A172 (cell line): ENCODE measurements around the gene INTS15. TPM values are rescaled to one million over a fixed set of nuclear protein-coding genes. Genes with fewer than 3 reads are reported as not detected.
A peak's percentile ranks its signal among the peaks of the same experiment; 100 is the strongest.
"Not testable (repeated sequence)": the region's sequence is repeated elsewhere in the genome, so short reads cannot be mapped to it uniquely, and the experiment has no call there.

Experiments
- DNase-seq: peaks from one replicate; pipeline ENCODE4 v3.0.0-alpha.2; 2015; ENCODE audit warnings: low spot score
- total RNA-seq: library from RNA; depleted of rRNA; stranded (reverse); fragments of >200 nt; shearing (Covaris generic); gene quantifications from 2 replicates; pipeline ENCODE4 v1.2.3, GENCODE V29; 2014

Gene INTS15
- total RNA-seq, 1 experiment from 2014 or later: 28.3 TPM

DNA sequence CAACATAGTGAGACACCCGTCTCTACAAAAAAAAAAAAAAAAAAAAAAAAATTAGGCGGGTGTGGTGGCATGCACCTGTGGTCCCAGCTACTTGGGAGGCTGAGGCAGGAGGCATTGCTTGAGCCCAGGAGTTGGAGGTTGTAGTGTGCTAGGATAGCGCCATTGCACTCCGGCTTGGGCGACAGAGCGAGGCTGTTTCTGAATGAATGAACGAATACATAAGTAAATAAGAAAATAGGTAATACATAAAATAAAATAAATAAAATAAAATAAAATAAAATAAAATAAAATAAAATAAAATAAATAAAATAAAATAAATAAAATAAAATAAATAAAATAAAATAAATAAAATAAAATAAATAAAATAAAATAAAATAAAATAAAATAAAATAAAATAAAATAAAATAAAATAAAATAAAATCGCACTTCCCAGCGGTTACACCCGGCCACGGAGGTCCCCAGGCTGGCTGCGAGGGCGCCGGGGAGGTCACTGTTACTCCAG is 12.9 kb upstream of the INTS15 start:
- DNase-seq: not testable (repeated sequence)

DNA sequence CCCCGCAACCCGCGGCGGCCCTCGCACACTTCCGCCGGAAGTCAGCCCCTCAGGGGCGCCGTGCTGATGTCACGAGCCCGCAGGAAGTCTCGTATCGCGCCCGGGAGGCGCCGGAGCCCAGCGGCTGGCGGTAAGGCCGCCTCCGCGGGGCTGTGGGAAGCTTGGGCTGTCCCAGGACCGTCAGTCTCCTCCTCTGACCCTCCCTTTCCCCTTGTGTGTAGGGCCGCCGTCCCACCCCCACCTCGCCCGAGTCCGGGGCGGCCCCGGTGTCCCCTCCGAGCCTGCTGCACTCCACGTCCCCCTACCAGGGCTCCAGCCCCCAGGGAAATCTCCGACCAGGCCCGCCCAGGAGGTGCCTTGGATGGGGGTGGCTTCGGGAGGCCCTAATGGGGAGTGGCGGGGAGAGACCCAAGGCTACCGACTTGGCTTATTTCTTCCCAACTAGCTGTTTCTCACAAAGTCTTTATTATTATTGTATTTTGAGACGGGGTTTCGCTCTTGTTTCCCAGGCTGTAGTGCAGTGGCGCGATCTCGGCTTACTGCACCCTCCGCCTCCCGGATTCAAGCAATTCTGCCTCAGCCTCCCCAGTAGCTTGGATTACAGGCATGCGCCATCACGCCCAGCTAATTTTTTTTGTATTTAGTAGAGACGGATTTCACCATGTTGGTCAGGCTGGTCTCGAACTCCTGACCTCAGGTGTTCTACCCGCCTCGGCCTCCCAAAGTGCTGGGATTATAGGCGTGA is 12.3 kb upstream of the INTS15 start, which contains the start of gene ZDHHC4:
Gene ZDHHC4, plus strand, starts transcription at position 86 of the 745 bp plus-strand sequence. CDS start 3,108 bp downstream, outside the sequence.
- DNase-seq: peak; percentile 84

DNA sequence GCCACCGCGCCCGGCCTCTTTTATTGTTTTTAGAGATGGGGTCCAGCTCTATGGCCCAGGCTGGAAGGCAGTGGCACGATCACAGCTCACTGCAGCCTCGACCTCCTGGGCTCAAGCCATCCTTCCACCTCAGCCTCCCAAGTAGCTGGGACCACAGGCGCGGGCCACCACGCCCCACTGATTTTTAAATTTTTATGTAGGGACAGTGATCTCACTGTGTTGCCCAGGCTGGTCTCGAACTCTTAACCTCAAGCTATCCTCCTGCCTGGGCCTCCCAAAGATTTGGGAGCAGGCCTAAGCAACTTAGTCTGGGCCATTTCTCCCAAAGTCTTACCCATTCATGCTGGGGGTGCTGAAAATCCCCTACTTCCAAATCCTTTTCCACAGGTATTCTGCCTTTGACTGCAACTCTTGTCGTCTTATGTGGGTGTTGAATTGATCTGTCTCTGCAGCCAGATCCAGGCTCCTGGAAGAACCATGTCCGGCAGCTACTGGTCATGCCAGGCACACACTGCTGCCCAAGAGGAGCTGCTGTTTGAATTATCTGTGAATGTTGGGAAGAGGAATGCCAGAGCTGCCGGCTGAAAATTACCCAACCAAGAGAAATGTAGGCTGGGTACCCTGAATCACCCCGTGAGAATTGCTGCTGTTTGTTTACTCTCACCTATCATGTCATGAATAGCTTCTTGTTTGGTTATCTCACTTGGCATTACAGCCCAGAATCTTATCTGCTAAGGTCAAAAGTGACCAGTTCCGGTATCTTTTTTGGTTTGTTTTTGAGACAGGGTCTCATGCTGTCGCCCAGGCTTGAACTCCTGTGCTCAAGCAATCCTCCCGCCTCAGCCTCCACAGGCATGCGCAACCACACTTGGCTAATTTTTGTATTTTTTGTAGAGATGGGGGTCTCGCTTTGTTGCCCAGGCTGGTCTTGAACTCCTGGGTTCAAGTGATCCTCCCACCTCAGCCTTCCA is 11.4 kb upstream of the INTS15 start:
- peak; percentile 41 for DNase-seq

DNA sequence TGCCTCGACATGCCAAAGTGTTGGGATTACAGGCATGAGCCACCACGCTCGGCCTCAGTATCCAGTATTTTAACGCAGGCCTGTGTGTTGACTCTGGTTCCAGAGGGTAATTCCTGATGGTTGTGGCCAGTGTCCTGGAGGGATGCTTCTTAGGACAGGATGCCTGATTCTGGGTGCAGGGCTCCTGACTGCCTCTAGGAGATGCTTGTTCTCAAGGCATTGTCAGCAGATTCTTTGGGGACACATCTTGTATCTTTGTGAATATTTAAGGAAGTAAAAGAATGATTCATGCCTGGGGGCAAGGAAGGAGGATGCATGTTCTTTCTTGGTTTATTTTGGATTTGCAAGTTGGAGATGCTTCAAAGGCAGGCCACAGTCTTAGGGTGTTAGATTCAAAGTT is 10.4 kb upstream of the INTS15 start:
- peak; percentile 51 for DNase-seq

DNA sequence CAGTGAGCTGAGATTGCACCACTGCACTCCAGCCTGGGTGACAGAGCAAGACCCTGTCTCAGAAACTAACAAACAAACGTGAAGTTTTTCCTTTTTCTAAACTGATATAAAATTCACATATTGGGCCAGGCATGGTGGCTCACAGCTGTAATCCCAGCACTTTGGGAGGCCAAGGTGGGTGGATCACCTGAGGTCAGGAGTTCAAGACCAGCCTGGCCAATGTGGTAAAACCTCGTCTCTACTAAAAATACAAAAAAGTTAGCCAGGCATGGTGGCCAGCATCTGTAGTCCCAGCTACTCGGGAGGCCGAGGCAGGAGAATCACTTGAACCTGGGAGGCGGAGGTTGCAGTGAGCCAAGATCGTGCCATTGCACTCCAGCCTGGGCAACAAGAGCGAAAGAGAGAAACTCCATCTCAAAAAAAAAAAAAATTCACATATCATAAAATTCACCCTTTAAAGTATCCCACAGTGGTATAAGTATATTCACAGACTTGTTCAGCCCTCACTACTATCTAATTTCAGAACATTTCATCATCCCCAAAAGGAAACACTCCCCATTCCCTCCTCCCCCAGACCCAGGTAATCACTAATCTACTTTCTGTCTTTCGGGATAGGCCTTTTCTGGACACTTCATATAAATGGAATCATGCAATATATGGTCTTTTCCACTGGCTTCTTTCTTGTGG is 3.9 kb upstream of the INTS15 start:
- not testable (repeated sequence) for DNase-seq

DNA sequence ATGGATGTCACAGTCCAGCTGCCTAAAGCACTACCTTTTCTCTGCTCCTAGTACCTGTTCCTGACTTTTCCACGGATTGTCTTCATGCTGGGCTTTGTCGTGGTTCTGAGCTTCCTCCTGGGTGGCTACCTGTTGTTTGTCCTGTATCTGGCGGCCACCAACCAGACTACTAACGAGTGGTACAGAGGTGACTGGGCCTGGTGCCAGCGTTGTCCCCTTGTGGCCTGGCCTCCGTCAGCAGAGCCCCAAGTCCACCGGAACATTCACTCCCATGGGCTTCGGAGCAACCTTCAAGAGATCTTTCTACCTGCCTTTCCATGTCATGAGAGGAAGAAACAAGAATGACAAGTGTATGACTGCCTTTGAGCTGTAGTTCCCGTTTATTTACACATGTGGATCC is 1.3 kb upstream of the INTS15 start:
- no peak for DNase-seq

DNA sequence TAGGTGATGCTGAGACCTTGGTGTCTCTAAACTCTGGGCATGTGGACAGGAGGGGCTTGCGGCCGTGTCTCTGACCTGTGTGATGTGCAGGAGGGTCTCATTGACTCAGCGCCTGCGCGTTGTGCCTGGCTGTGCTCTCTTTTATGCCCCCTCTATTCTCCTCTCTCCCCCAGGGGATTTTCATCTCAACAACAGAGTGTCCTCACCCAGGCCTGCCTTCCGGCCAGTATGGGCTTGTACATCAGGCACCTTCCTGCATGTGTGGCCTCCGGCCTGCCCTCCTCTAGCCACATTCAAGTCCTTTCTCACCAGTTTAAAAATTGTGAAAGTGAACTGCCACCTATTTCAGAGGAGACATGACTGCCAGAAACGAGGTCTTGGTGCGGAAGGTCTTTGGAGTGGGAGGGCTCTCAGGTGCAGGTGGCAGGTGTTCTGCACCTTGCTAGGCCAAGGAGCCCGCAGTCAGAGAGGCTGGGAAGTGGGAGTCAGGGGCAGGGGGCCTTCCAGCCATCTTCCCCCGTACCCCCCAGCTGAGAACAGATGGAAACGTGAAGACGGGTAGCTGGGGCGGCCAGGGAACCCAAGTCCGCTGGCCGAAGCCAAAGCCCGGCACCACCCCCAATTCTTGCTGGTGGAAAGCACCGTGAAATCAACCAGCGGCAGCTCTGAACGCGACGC is 531 bp upstream of the INTS15 start:
- DNase-seq: no peak

DNA sequence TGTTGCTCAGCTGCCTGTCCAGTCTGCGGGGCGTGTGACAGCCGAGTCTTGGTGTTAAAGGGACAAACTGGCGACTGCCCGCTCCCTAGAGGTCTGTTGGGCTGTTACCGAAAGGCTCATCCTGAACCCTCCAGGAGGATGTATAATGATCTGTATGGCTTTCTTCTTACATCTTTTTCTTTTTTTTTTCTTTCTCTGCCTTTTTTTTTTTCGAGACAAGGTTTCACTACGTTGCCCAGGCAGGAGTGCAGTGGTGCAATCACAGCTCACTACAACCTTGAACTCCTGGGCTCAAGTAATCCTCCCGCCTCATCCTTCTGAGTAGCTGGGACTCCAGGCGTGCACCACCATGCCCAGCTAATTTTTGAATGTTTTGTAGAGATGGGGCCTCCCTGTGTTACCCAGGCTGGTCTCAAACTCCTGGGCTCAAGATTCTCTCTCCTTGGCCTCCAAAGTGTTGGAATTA is 857 bp downstream of the INTS15 start:
- peak; percentile 35 for DNase-seq

DNA sequence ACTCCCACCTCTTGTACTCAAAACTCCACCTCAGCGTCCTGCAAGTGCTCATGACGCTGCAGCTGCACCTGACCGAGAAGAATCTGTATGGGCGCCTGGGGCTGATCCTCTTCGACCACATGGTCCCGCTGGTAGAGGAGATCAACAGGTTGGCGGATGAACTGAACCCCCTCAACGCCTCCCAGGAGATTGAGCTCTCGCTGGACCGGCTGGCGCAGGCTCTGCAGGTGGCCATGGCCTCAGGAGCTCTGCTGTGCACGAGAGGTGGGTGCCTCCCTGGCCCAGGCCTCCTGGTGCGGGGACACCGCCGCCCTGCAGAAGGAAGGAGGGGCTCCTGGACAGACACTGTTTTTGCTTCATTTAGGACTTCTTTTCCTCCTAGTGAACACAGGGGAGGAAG is 10.3 kb downstream of the INTS15 start:
- DNase-seq: no peak

DNA sequence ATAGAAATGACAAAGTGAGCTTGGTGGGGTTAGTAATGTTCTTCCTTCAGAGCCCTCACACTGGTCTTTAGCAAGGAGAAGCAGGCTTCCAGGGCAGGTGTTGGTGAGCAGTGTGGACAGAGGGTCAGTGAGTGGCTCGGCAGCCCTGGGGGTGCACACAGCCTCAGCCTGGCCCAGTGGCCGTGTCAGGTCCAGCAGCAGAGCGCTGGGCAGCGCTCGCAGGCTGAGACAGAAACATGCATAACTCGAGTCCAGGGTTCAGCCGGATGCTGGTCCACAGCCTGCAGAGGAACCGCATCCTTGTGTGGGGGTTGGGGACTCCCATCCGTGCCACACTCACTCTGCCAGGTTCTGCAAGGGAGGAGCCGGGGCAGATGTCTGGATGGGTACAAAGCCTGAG is 14.6 kb downstream of the INTS15 start:
- no peak for DNase-seq

DNA sequence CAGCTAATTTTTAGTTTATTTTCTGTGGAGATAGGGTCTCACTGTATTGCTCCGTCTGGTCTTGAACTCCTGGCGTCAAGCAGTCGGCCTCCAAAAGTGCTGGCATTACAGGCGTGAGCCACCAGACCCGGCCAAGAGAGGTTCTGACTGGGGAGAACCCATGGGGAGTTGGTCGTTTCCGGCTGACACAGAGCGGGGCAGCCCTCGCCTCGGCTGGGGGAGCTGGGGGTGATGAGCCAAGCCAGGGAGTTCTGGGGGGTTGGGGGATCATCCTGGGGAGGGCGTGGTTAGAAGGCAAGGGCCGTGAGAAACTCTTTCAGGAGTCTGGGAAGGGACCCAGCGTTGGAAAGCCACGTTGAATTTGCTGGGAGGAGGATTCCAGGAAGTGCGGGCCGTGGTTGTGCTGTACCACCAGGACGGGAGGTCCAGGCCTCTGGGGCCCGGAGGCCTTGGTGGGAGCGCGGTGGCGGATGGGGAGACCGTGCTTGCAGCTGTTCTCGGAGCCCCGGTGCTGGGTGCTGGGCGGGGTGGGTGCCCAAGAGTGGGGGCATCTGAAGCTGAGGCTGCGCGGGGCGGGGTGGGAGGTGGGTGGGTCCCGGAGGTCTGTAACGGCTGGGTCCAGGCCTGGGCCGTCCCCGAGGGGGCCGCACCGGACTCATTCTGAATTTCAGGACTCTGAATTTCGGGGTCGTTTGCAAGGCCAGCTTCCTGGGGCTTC is 17.2 kb downstream of the INTS15 start:
- DNase-seq: no peak

DNA sequence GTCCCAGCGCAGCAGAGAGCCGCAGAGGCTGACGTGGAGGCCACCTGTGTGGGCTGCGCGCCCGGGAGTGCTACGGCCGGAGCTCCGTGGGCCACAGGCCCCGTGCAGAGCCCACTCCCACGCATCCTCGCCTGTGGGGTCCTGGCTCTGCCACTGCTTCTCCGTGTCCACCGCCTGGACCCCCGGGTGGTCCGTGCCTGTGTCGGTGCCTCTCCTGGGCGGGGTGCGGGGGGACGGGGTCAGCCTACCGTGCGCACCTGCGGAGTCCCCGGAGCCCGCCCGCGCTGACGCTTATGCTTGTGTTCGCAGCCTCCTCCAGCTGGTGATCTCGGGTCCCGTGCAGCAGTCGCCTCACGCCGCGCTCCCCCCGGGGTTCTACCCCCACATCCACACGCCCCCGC is 17.8 kb downstream of the INTS15 start:
- DNase-seq: no peak

DNA sequence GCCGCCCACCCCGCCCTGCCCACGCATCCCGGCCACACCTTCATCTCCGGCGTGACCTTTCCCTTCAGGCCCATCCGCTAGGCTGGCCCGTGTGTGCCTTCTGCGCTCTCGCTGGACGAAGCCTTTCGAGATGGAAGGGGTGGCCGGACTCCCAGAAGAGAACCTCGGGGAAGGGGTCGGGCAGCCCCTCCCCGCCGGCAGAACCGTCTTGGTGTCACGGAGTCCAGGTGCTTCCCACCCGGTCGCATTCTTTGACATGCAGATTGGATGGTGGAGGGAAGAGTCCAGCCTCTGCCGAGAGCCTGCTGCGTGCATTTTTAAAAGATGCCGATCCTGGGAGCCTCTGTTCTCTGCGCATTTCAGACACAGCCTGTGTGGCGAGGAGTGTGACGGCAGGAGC is 18.3 kb downstream of the INTS15 start:
- DNase-seq: no peak

DNA sequence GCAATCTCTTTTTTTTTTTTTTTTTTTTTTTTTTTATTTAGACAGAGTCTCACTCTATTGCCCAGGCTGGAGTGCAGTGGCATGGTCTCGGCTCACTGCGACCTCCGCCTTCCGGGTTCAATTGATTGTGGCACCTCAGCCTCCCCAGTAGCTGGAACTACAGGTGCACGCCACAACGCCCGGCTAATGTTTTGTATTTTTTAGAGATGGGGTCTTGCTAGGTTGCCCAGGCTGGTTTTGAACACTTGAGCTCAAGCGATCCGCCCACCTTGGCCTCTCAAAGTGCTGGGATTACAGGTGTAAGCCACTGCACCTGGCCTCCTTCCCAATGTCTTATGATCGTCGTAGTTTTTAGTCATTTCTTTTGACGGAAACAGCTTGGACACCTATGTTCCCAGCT is 19.0 kb downstream of the INTS15 start:
- DNase-seq: no peak

DNA sequence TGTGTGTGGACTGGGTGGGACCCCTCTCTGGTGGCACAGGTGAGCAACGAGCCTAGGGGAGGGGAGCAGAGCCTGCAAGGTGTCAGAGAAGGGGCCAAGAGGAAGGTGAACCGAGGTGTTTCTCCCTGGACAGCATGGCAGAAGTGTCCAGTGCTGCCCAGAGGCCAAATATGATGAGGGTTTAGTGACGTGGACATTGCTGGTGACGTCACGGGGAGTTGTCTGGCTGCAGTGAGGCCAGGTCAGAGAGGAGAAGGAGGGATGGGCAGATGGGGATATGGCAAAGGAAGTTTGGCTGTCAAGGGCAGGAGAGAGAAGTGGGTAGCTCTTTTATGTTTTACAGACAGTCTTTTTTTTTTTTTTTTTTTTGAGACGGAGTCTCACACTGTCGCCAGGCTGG is 23.0 kb downstream of the INTS15 start:
- no peak for DNase-seq

DNA sequence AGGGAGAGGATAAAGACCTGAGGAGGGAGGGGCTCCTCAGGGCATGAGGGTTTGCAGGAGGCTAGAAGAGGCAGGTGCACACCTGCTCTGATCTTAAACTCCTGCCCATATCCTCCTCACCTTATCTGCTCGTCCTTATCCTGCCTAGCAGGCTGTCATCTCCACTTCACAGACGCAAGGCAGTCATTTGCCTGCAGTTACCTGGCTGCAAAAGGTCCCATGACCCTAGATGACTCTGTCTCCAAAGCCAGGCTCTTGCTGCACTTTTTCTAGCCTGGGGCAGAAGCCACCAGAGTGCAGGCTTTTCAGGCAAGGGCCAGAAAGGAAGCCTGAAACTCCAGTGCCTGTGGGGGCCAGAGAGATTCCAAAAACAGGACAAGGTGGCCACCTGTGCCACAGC is 23.9 kb downstream of the INTS15 start:
- no peak for DNase-seq

DNA sequence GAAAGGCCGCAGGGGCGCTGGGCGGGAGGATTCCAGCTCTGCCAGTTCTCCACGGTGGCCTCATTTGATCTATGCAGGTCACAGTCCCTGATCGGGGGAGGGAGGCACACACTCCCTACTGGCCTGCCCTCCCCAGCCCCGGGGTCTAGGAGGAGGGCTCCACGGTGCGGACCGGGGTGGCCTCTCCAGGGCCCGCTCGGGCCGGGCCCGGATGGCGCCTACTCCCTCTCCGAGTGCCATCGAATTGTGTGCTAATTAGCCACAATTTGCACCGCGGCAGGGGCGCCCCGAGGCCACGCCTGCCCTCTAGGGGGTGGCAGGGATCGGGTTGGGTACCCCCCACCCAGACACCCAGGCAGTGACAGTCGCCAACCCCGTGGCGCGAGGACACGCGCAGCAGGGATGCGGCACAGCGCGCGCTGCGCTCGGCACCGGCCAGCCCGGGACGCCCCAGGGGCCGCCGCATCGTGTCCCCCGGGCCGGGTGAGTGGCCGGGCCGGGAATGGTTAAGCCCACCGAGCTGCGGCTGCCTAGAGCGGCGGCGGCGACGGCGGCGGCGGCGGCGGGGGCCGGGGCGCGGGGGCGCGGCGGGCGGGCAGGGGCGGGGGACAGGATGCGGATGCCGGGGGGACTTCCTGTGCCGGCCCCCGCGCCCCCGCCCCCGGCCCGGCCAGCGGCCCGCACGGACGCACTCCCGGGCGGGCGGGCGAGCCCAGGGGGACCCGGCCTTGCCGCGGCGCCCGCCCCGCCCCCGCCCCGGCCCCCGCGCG is 25.3 kb downstream of the INTS15 start, which contains the start of gene ZNF853:
Gene ZNF853, plus strand, starts transcription at position 658 of the 770 bp plus-strand sequence. CDS start 565 bp downstream, outside the sequence.
- no peak for DNase-seq

DNA sequence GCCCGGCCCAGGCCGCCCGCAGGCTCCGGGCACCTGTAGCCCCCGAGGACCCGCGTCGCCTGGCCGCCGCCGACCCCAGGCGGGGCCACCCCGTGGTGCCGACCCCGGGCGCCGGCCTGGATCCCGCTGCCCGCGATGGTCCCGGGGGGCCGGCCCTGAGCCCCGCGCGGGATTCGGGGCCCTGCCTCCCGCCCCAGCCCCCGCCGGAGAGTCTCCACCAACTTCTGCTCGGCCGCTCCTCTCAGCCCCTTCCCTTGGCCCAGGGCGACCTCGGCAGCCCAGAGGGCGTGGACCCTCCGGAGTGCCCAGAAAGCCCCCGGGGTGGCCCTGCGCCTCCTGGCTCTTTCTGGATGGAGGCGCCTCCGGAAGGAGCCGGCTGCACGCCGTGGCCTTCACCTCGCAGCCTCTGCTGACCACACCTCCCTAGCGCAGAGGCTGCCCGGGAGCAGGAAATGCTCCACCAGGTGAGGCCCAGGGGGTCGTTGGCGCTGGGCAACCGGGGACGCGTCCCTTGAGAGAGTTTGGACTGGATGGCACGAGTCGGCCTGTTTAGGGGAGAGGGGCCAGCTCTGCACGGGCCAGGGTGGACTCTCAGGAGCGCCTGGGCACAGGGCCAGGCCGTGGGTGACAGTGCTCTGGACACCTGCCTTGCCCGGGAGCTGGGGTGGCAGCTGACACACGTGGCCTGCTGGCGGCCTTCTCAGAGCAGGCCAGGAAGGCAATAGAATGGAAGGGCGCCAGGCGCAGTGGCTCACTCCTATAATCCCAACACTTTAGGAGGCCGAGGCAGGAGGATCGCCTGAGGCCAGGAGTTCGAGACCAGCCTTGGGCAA is 26.1 kb downstream of the INTS15 start:
- no peak for DNase-seq
